Karpas-422 (cell line): ENCODE data around the gene AK8. TPM values are rescaled to one million over a fixed set of nuclear protein-coding genes. Genes with fewer than 3 reads are reported as not detected.
"Not testable (repeated sequence)": the region's sequence is repeated elsewhere in the genome, so short reads cannot be mapped to it uniquely, and the experiment has no call there.

ENCODE experiments used
- DNase-seq: peaks from one replicate; pipeline ENCODE4 v3.0.0-alpha.2; 2015
- H2AFZ ChIP-seq: fragments of 200-600 bp; sonication (generic); 2 replicates; pipeline ENCODE4 v1.6.1; 2014; ENCODE audit warnings: antibody characterized with exemption, low read length, mixed read lengths
- H3K27ac ChIP-seq: fragments of 200-600 bp; sonication (generic); 2 replicates; pipeline ENCODE4 v1.5.1; 2014; ENCODE audit warnings: mild to moderate bottlenecking, low read length, moderate library complexity
- H3K27me3 ChIP-seq: fragments of 200-600 bp; sonication (generic); 2 replicates; pipeline ENCODE4 v1.6.1; 2014; ENCODE audit warnings: low read length, mixed read lengths
- H3K36me3 ChIP-seq: fragments of 200-600 bp; sonication (generic); 2 replicates; pipeline ENCODE4 v1.6.1; 2014; ENCODE audit warnings: low read length, mixed read lengths; ENCODE audit not compliant: insufficient read depth
- H3K4me1 ChIP-seq: fragments of 200-600 bp; sonication (generic); 2 replicates; pipeline ENCODE4 v1.6.1; 2014; ENCODE audit warnings: mild to moderate bottlenecking, low read length, mixed read lengths
- H3K4me2 ChIP-seq: fragments of 200-600 bp; sonication (generic); 2 replicates; pipeline ENCODE4 v1.6.1; 2014; ENCODE audit warnings: low read length, low read depth, mild to moderate bottlenecking; ENCODE audit not compliant: poor library complexity, severe bottlenecking
- H3K4me3 ChIP-seq: fragments of 200-600 bp; sonication (generic); 2 replicates; pipeline ENCODE4 v1.5.1; 2014; ENCODE audit warnings: mild to moderate bottlenecking, antibody characterized with exemption, low read length, mixed read lengths
- H3K79me2 ChIP-seq: fragments of 200-600 bp; sonication (generic); 2 replicates; pipeline ENCODE4 v1.6.1; 2014; ENCODE audit warnings: mild to moderate bottlenecking, low read length, mixed read lengths
- H3K9ac ChIP-seq: fragments of 200-600 bp; sonication (generic); 2 replicates; pipeline ENCODE4 v1.6.0; 2014; ENCODE audit warnings: low read length
- H3K9me2 ChIP-seq: fragments of 200-600 bp; sonication (generic), shearing (Covaris generic); replicated peaks from 2 replicates; pipeline ENCODE4 v1.6.0; 2014; ENCODE audit warnings: mild to moderate bottlenecking, low read length, moderate library complexity; ENCODE audit not compliant: insufficient read depth
- H3K9me3 ChIP-seq: fragments of 300-700, 200-600 bp; sonication (generic); 2 replicates; pipeline ENCODE4 v1.6.1; 2014; ENCODE audit warnings: low read length, mixed read lengths
- H4K20me1 ChIP-seq: fragments of 200-600 bp; sonication (generic); 2 replicates; pipeline ENCODE4 v1.6.1; 2014; ENCODE audit warnings: mild to moderate bottlenecking, antibody characterized with exemption, low read length, low read depth; ENCODE audit not compliant: insufficient read depth
- total RNA-seq: library from RNA; depleted of rRNA; stranded (reverse); fragments of >200 nt; shearing (Covaris generic); gene quantifications from 2 replicates; pipeline ENCODE4 v1.2.3, GENCODE V29; 2014; ENCODE audit warnings: low replicate concordance

The AK8 gene
- total RNA-seq, 1 experiment from 2014 or later, result not detected

GRCh38 chr9:132776268-132776667, 101.8 kb downstream of the AK8 start:
- Histone ChIP-seq H3K9ac (no peak overlapping the region), H3K27ac (no peak overlapping the region), H3K4me3 (no peak overlapping the region), H3K9me3 (no peaks in the 10 kb centered on the region), H3K27me3 (no peaks in the 10 kb centered on the region), H4K20me1 (no peaks in the 10 kb centered on the region), H3K9me2 (no peaks in the 10 kb centered on the region), H2AFZ (no peak overlapping the region), H3K79me2 (no peaks in the 10 kb centered on the region), H3K4me2 (no peak overlapping the region), H3K4me1 (no peaks in the 10 kb centered on the region), H3K36me3 (no peaks in the 10 kb centered on the region)
- DNase-seq, result no peak

GRCh38 chr9:132775720-132776119, 102.4 kb downstream of the AK8 start:
- H3K79me2 ChIP-seq, result no peaks in the 10 kb centered on the region
- no peak for DNase-seq
- H3K27ac ChIP-seq, result no peak overlapping the region
- no peaks in the 10 kb centered on the region for H3K27me3 ChIP-seq
- H3K9me2 ChIP-seq, result no peaks in the 10 kb centered on the region
- no peak overlapping the region for H2AFZ ChIP-seq
- no peaks in the 10 kb centered on the region for H3K9me3 ChIP-seq
- no peak overlapping the region for H3K9ac ChIP-seq
- no peak overlapping the region for H3K4me2 ChIP-seq
- H4K20me1 ChIP-seq, result no peaks in the 10 kb centered on the region
- no peaks in the 10 kb centered on the region for H3K36me3 ChIP-seq
- no peak overlapping the region for H3K4me3 ChIP-seq
- H3K4me1 ChIP-seq, result no peaks in the 10 kb centered on the region

GRCh38 chr9:132774886-132775285, 103.2 kb downstream of the AK8 start:
- Histone ChIP-seq H4K20me1 (no peaks in the 10 kb centered on the region), H3K27ac (no peak overlapping the region), H3K9me3 (no peaks in the 10 kb centered on the region), H2AFZ (no peak overlapping the region), H3K4me2 (no peak overlapping the region), H3K9ac (no peak overlapping the region), H3K4me1 (peaks cover 6% of the 10 kb centered on the region), H3K9me2 (no peaks in the 10 kb centered on the region), H3K4me3 (no peak overlapping the region), H3K27me3 (no peaks in the 10 kb centered on the region), H3K36me3 (no peaks in the 10 kb centered on the region), H3K79me2 (no peaks in the 10 kb centered on the region)
- no peak for DNase-seq

- H3K4me1 ChIP-seq, result peaks cover 16% of the 10 kb centered on the region
- H3K4me3 ChIP-seq, result no peak overlapping the region
- H3K4me2 ChIP-seq, result no peak overlapping the region
- H2AFZ ChIP-seq, result no peak overlapping the region
- H4K20me1 ChIP-seq, result no peaks in the 10 kb centered on the region
- H3K27ac ChIP-seq, result no peak overlapping the region
- no peaks in the 10 kb centered on the region for H3K27me3 ChIP-seq
- no peak overlapping the region for H3K9ac ChIP-seq
- no peaks in the 10 kb centered on the region for H3K9me3 ChIP-seq
- no peaks in the 10 kb centered on the region for H3K9me2 ChIP-seq
- no peak for DNase-seq
- H3K36me3 ChIP-seq, result no peaks in the 10 kb centered on the region
- H3K79me2 ChIP-seq, result no peaks in the 10 kb centered on the region
Measured at GRCh38 chr9:132773764-132774339, 104.2 kb downstream of the AK8 start.

- Histone ChIP-seq H3K4me1 (peaks cover 22% of the 10 kb centered on the region), H3K4me3 (no peak overlapping the region), H3K36me3 (no peaks in the 10 kb centered on the region), H3K27me3 (no peaks in the 10 kb centered on the region), H3K9ac (no peak overlapping the region), H3K27ac (no peak overlapping the region), H3K4me2 (no peak overlapping the region), H3K79me2 (no peaks in the 10 kb centered on the region), H2AFZ (no peak overlapping the region), H4K20me1 (no peaks in the 10 kb centered on the region), H3K9me3 (no peaks in the 10 kb centered on the region), H3K9me2 (no peaks in the 10 kb centered on the region)
- DNase-seq, result no peak
Measured at GRCh38 chr9:132773093-132773492, 105.0 kb downstream of the AK8 start.

GRCh38 chr9:132771752-132772151, 106.3 kb downstream of the AK8 start:
- H3K27ac ChIP-seq, H3K36me3 ChIP-seq, H4K20me1 ChIP-seq, H3K27me3 ChIP-seq, H3K79me2 ChIP-seq, H3K9me2 ChIP-seq, H3K9ac ChIP-seq, H3K9me3 ChIP-seq, H3K4me3 ChIP-seq, DNase-seq, H2AFZ ChIP-seq, H3K4me2 ChIP-seq: not testable (repeated sequence)
- peaks cover 22% of the 10 kb centered on the region for H3K4me1 ChIP-seq

GRCh38 chr9:132770770-132771310, 107.2 kb downstream of the AK8 start:
- Histone ChIP-seq H3K9me2 (no peaks in the 10 kb centered on the region), H3K27me3 (no peaks in the 10 kb centered on the region), H2AFZ (no peak overlapping the region), H3K4me2 (peak overlapping the region; percentile 68), H3K9ac (peak overlapping the region; percentile 72), H4K20me1 (no peaks in the 10 kb centered on the region), H3K36me3 (no peaks in the 10 kb centered on the region), H3K79me2 (no peaks in the 10 kb centered on the region), H3K4me1 (peaks cover 22% of the 10 kb centered on the region), H3K4me3 (peak overlapping the region; percentile 69), H3K9me3 (no peaks in the 10 kb centered on the region), H3K27ac (no peak overlapping the region)
- DNase-seq, result no peak

- peak overlapping the region; percentile 69 for H3K4me3 ChIP-seq
- peak overlapping the region; percentile 26 for H2AFZ ChIP-seq
- peak; percentile 75 for DNase-seq
- H3K9me3 ChIP-seq, result no peaks in the 10 kb centered on the region
- H3K4me2 ChIP-seq, result peak overlapping the region; percentile 68
- H3K4me1 ChIP-seq, result peaks cover 22% of the 10 kb centered on the region
- peak overlapping the region; percentile 72 for H3K9ac ChIP-seq
- no peaks in the 10 kb centered on the region for H3K36me3 ChIP-seq
- H4K20me1 ChIP-seq, result no peaks in the 10 kb centered on the region
- H3K27me3 ChIP-seq, result no peaks in the 10 kb centered on the region
- no peaks in the 10 kb centered on the region for H3K9me2 ChIP-seq
- no peaks in the 10 kb centered on the region for H3K79me2 ChIP-seq
- peak overlapping the region; percentile 49 for H3K27ac ChIP-seq
Measured at GRCh38 chr9:132769906-132770769, 107.9 kb downstream of the AK8 start.
